HG03442 (cell line): Measurements from ENCODE around the gene NFATC2.

Experiments
- ATAC-seq: cut with Tn5 transposase; IDR thresholded peaks from one replicate; pipeline ENCODE4 v1.9.1; 2021; ENCODE audit warnings: mild to moderate bottlenecking, moderate library complexity; ENCODE audit not compliant: unreplicated experiment

Gene NFATC2

GRCh38 chr20:51522207-51522606 is 20.3 kb downstream of the NFATC2 start:
- ATAC-seq = no peak

GRCh38 chr20:51517839-51518238 is 24.7 kb downstream of the NFATC2 start:
- no peak for ATAC-seq

- ATAC-seq = no peak
Observed at GRCh38 chr20:51516855-51517254, 25.7 kb downstream of the NFATC2 start.

- no peak for ATAC-seq
Observed at GRCh38 chr20:51514836-51515235, 27.7 kb downstream of the NFATC2 start.

GRCh38 chr20:51514249-51514648 is 28.3 kb downstream of the NFATC2 start:
- no peak for ATAC-seq

GRCh38 chr20:51513545-51513944 is 29.0 kb downstream of the NFATC2 start:
- no peak for ATAC-seq

- ATAC-seq = no peak
Observed at GRCh38 chr20:51512645-51513044, 29.9 kb downstream of the NFATC2 start.

GRCh38 chr20:51511861-51512619 is 30.5 kb downstream of the NFATC2 start:
- no peak for ATAC-seq

GRCh38 chr20:51510936-51511605 is 31.4 kb downstream of the NFATC2 start:
- ATAC-seq = no peak

- ATAC-seq = no peak
Observed at GRCh38 chr20:51510169-51510568, 32.4 kb downstream of the NFATC2 start.

- no peak for ATAC-seq
Observed at GRCh38 chr20:51509208-51509607, 33.3 kb downstream of the NFATC2 start.

GRCh38 chr20:51508780-51509179 is 33.7 kb downstream of the NFATC2 start:
- no peak for ATAC-seq

- no peak for ATAC-seq
Observed at GRCh38 chr20:51508158-51508557, 34.4 kb downstream of the NFATC2 start.

- ATAC-seq = no peak
Observed at GRCh38 chr20:51507216-51508036, 35.1 kb downstream of the NFATC2 start.

- ATAC-seq = no peak
Observed at GRCh38 chr20:51506527-51507215, 35.8 kb downstream of the NFATC2 start.

GRCh38 chr20:51505566-51505965 is 37.0 kb downstream of the NFATC2 start:
- no peak for ATAC-seq

- ATAC-seq = no peak
Observed at GRCh38 chr20:51503376-51503775, 39.1 kb downstream of the NFATC2 start.

- ATAC-seq = no peak
Observed at GRCh38 chr20:51500936-51501335, 41.6 kb downstream of the NFATC2 start.

GRCh38 chr20:51500311-51500710 is 42.2 kb downstream of the NFATC2 start:
- peak; percentile 78 for ATAC-seq

GRCh38 chr20:51498765-51499540 is 43.6 kb downstream of the NFATC2 start:
- no peak for ATAC-seq
